ENCODE data around the gene MAP4K5.

Gene MAP4K5

GRCh38 chr14:50425105-50425504 is 107.3 kb downstream of the MAP4K5 start:
- Histone ChIP-seq H3K36me3 (ENCODE audit: insufficient read depth, insufficient read length, low read length) (peaks cover 21% of the 10 kb centered on the region), H3K27me3 (ENCODE audit: insufficient read depth, insufficient read length) (no peaks in the 10 kb centered on the region), H3K4me1 (ENCODE audit: insufficient read depth, insufficient read length) (no peaks in the 10 kb centered on the region), H3K9ac (ENCODE audit: insufficient read length, low read depth) (no peak overlapping the region), H3K9me3 (ENCODE audit: insufficient read depth, low read length) (no peaks in the 10 kb centered on the region), H3K4me3 (ENCODE audit: insufficient read length, low read depth) (no peak overlapping the region)
- TF ChIP-seq YY1 (IDR thresholded peaks at IDR 0.05; ENCODE audit: insufficient read depth, insufficient read length) (no peak), ZNF274 (IDR thresholded peaks at IDR 0.05; ENCODE audit: low read depth, low read length) (no peak), SUZ12 (IDR thresholded peaks at IDR 0.05; ENCODE audit: extremely low read depth, insufficient read depth, insufficient read length) (no peak)
- no peak for DNase-seq (ENCODE audit: low read depth, low spot score)

- no peak overlapping the region for H3K9ac ChIP-seq (ENCODE audit: insufficient read length, low read depth)
- H3K4me3 ChIP-seq (ENCODE audit: insufficient read length, low read depth) = no peak overlapping the region
- no peak for TF ChIP-seq SUZ12 (IDR thresholded peaks at IDR 0.05; ENCODE audit: extremely low read depth, insufficient read depth, insufficient read length)
- TF ChIP-seq ZNF274 (IDR thresholded peaks at IDR 0.05; ENCODE audit: low read depth, low read length) = no peak
- no peak for TF ChIP-seq YY1 (IDR thresholded peaks at IDR 0.05; ENCODE audit: insufficient read depth, insufficient read length)
- no peaks in the 10 kb centered on the region for H3K4me1 ChIP-seq (ENCODE audit: insufficient read depth, insufficient read length)
- no peak for DNase-seq (ENCODE audit: low read depth, low spot score)
- H3K9me3 ChIP-seq (ENCODE audit: insufficient read depth, low read length) = no peaks in the 10 kb centered on the region
- H3K27me3 ChIP-seq (ENCODE audit: insufficient read depth, insufficient read length) = no peaks in the 10 kb centered on the region
- peaks cover 28% of the 10 kb centered on the region for H3K36me3 ChIP-seq (ENCODE audit: insufficient read depth, insufficient read length, low read length)
These were observed 108.8 kb downstream of the MAP4K5 start for GRCh38 chr14:50423529-50423928.

- TF ChIP-seq SUZ12 (IDR thresholded peaks at IDR 0.05; ENCODE audit: extremely low read depth, insufficient read depth, insufficient read length) (no peak), ZNF274 (IDR thresholded peaks at IDR 0.05; ENCODE audit: low read depth, low read length) (no peak), YY1 (IDR thresholded peaks at IDR 0.05; ENCODE audit: insufficient read depth, insufficient read length) (no peak)
- no peak overlapping the region for H3K4me3 ChIP-seq (ENCODE audit: insufficient read length, low read depth)
- H3K27me3 ChIP-seq (ENCODE audit: insufficient read depth, insufficient read length) = no peaks in the 10 kb centered on the region
- no peak overlapping the region for H3K9ac ChIP-seq (ENCODE audit: insufficient read length, low read depth)
- DNase-seq (ENCODE audit: low read depth, low spot score) = no peak
- no peaks in the 10 kb centered on the region for H3K9me3 ChIP-seq (ENCODE audit: insufficient read depth, low read length)
- H3K4me1 ChIP-seq (ENCODE audit: insufficient read depth, insufficient read length) = no peaks in the 10 kb centered on the region
- peaks cover 35% of the 10 kb centered on the region for H3K36me3 ChIP-seq (ENCODE audit: insufficient read depth, insufficient read length, low read length)
These were observed 110.9 kb downstream of the MAP4K5 start for GRCh38 chr14:50421499-50421898.

- no peaks in the 10 kb centered on the region for H3K27me3 ChIP-seq (ENCODE audit: insufficient read depth, insufficient read length)
- H3K36me3 ChIP-seq (ENCODE audit: insufficient read depth, insufficient read length, low read length) = peaks cover 25% of the 10 kb centered on the region
- DNase-seq (ENCODE audit: low read depth, low spot score) = no peak
- H3K9ac ChIP-seq (ENCODE audit: insufficient read length, low read depth) = no peak overlapping the region
- no peaks in the 10 kb centered on the region for H3K4me1 ChIP-seq (ENCODE audit: insufficient read depth, insufficient read length)
- no peak overlapping the region for H3K4me3 ChIP-seq (ENCODE audit: insufficient read length, low read depth)
- no peaks in the 10 kb centered on the region for H3K9me3 ChIP-seq (ENCODE audit: insufficient read depth, low read length)
- TF ChIP-seq ZNF274 (IDR thresholded peaks at IDR 0.05; ENCODE audit: low read depth, low read length) (no peak), YY1 (IDR thresholded peaks at IDR 0.05; ENCODE audit: insufficient read depth, insufficient read length) (no peak), SUZ12 (IDR thresholded peaks at IDR 0.05; ENCODE audit: extremely low read depth, insufficient read depth, insufficient read length) (no peak)
These were observed 114.5 kb downstream of the MAP4K5 start for GRCh38 chr14:50417853-50418252.

GRCh38 chr14:50410921-50411320 is 121.4 kb downstream of the MAP4K5 start:
- no peaks in the 10 kb centered on the region for H3K9me3 ChIP-seq (ENCODE audit: insufficient read depth, low read length)
- no peaks in the 10 kb centered on the region for H3K27me3 ChIP-seq (ENCODE audit: insufficient read depth, insufficient read length)
- H3K4me3 ChIP-seq (ENCODE audit: insufficient read length, low read depth) = no peak overlapping the region
- no peaks in the 10 kb centered on the region for H3K4me1 ChIP-seq (ENCODE audit: insufficient read depth, insufficient read length)
- H3K36me3 ChIP-seq (ENCODE audit: insufficient read depth, insufficient read length, low read length) = no peaks in the 10 kb centered on the region
- no peak overlapping the region for H3K9ac ChIP-seq (ENCODE audit: insufficient read length, low read depth)
- TF ChIP-seq YY1 (IDR thresholded peaks at IDR 0.05; ENCODE audit: insufficient read depth, insufficient read length) (no peak), ZNF274 (IDR thresholded peaks at IDR 0.05; ENCODE audit: low read depth, low read length) (no peak), SUZ12 (IDR thresholded peaks at IDR 0.05; ENCODE audit: extremely low read depth, insufficient read depth, insufficient read length) (no peak)
- DNase-seq (ENCODE audit: low read depth, low spot score) = no peak

- H3K9me3 ChIP-seq (ENCODE audit: insufficient read depth, low read length) = no peaks in the 10 kb centered on the region
- TF ChIP-seq ZNF274 (IDR thresholded peaks at IDR 0.05; ENCODE audit: low read depth, low read length) (no peak), SUZ12 (IDR thresholded peaks at IDR 0.05; ENCODE audit: extremely low read depth, insufficient read depth, insufficient read length) (no peak), YY1 (IDR thresholded peaks at IDR 0.05; ENCODE audit: insufficient read depth, insufficient read length) (no peak)
- no peak overlapping the region for H3K9ac ChIP-seq (ENCODE audit: insufficient read length, low read depth)
- DNase-seq (ENCODE audit: low read depth, low spot score) = no peak
- no peak overlapping the region for H3K4me3 ChIP-seq (ENCODE audit: insufficient read length, low read depth)
- no peaks in the 10 kb centered on the region for H3K4me1 ChIP-seq (ENCODE audit: insufficient read depth, insufficient read length)
- no peaks in the 10 kb centered on the region for H3K36me3 ChIP-seq (ENCODE audit: insufficient read depth, insufficient read length, low read length)
- no peaks in the 10 kb centered on the region for H3K27me3 ChIP-seq (ENCODE audit: insufficient read depth, insufficient read length)
These were observed 122.3 kb downstream of the MAP4K5 start for GRCh38 chr14:50410071-50410470.

- TF ChIP-seq SUZ12 (IDR thresholded peaks at IDR 0.05; ENCODE audit: extremely low read depth, insufficient read depth, insufficient read length) = no peak
- H3K27me3 ChIP-seq (ENCODE audit: insufficient read depth, insufficient read length) = no peaks in the 10 kb centered on the region
- no peaks in the 10 kb centered on the region for H3K36me3 ChIP-seq (ENCODE audit: insufficient read depth, insufficient read length, low read length)
- no peaks in the 10 kb centered on the region for H3K4me1 ChIP-seq (ENCODE audit: insufficient read depth, insufficient read length)
- no peak for DNase-seq (ENCODE audit: low read depth, low spot score)
- no peak overlapping the region for H3K9ac ChIP-seq (ENCODE audit: insufficient read length, low read depth)
- no peaks in the 10 kb centered on the region for H3K9me3 ChIP-seq (ENCODE audit: insufficient read depth, low read length)
- no peak overlapping the region for H3K4me3 ChIP-seq (ENCODE audit: insufficient read length, low read depth)
These were observed 125.1 kb downstream of the MAP4K5 start for GRCh38 chr14:50407111-50407812.
